ENCODE data around the gene CSNK1D. TPM values are rescaled to one million over a fixed set of nuclear protein-coding genes. Genes with fewer than 3 reads are reported as not detected.

Gene CSNK1D
- total RNA-seq, 1 experiment from 2014 or later: 137 TPM

DNA sequence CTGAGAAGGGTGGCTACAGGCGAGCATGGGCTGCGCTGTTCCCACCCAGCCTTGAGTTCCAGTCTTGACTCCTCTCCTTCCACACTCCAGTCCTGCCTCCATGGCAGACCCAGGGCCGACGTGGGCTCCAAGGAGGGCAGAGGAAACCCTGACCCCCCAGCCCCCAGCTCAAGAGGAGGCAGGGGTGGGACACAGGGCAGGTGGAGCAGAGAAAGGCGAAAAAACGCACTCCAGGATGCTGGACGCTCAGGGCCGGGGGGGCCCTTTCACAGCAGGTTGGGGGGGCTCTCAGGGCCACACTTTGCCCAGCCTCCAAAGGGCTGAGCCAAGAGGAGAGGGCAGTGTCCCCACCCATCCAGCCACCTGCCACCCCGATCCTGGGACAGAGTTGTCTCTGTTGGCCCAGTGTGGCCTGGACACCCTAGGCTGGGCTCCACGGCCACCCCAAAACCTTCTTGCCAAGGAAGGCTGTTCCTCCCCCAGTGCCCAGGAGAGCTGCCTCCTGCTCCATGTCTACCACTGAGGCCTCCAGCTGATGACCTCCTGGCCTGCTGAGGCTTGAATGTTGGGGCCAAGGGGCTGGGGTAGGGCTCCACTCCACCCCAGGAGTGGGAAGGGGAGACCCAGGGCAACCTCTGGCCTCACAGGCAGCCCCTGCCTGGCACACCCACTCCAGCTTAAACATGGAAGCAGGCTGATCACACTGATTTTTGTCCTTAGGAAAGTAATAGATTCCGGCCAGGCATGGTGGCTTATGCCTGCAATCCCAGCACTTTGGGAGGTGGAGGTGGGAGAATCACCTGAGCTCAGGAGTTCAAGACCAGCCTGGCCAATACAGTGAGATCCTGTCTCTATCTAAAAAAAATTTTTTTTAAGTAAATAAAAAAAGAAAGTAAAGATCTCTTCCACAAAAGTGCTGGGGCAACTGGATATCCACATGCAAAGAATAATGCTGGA is 53.5 kb downstream of the CSNK1D start:
- no CpG with 5 or more reads among the region's 11 CpGs for whole genome bisulfite sequencing (ENCODE audit: extremely low coverage, insufficient read length, low lambda C conversion rate)
- peaks cover 34% of the 10 kb centered on the region for H3K27me3 Mint-ChIP-seq (ENCODE audit: low read depth)
- DNase-seq: no peak

More for the DNA sequence above, 53.5 kb downstream of the CSNK1D start:
- Histone ChIP-seq H2AK5ac (ENCODE audit: insufficient read length, low read length) (no peak overlapping the region), H3K23ac (ENCODE audit: insufficient read length, low read depth, low read length) (no peak overlapping the region), H3K4me2 (ENCODE audit: insufficient read depth, insufficient read length, low read length) (no peak overlapping the region), H2BK5ac (ENCODE audit: insufficient read length, low read length) (no peak overlapping the region), H2BK15ac (ENCODE audit: low read depth, low read length) (no peak overlapping the region), H3K79me2 (ENCODE audit: insufficient read depth, low read length) (no peaks in the 10 kb centered on the region), H3K9ac (ENCODE audit: extremely low read depth, insufficient read length, low read length) (no peak overlapping the region), H3K18ac (ENCODE audit: insufficient read length, low read depth, low read length) (no peak overlapping the region), H4K20me1 (ENCODE audit: control insufficient read depth, insufficient read depth, insufficient read length) (no peaks in the 10 kb centered on the region), H2BK12ac (ENCODE audit: insufficient read length, low read depth, low read length) (no peak overlapping the region), H3K23me2 (ENCODE audit: insufficient read length, low read depth, low read length, poor library complexity, severe bottlenecking) (no peaks in the 10 kb centered on the region), H3K27me3 (ENCODE audit: insufficient read depth, low read length) (no peaks in the 10 kb centered on the region), H4K5ac (ENCODE audit: insufficient read length, low read depth, low read length) (no peak overlapping the region), H2AFZ (ENCODE audit: low read length) (no peak overlapping the region), H3K79me1 (ENCODE audit: insufficient read depth, low read depth, low read length, poor library complexity, severe bottlenecking) (no peaks in the 10 kb centered on the region), H3K27ac (ENCODE audit: insufficient read length, low read depth, low read length) (no peak overlapping the region), H3K4me1 (ENCODE audit: insufficient read depth, low read length) (no peaks in the 10 kb centered on the region), H2BK120ac (ENCODE audit: low read depth, low read length, poor library complexity, severe bottlenecking) (no peak overlapping the region), H3T11ph (ENCODE audit: low read length) (no peak overlapping the region), H3K4ac (ENCODE audit: low read depth, low read length) (no peak overlapping the region), H4K91ac (ENCODE audit: insufficient read length, low read depth, low read length) (no peak overlapping the region), H3K56ac (ENCODE audit: insufficient read length, low read depth, low read length) (no peak overlapping the region), H4K8ac (replicated peaks; ENCODE audit: insufficient read length, low read depth, low read length) (no peak overlapping the region), H3K9me3 (ENCODE audit: control insufficient read depth, low read depth, low read length) (no peaks in the 10 kb centered on the region), H2BK20ac (ENCODE audit: low read depth, low read length, poor library complexity, severe bottlenecking) (no peak overlapping the region), H3K14ac (ENCODE audit: insufficient read depth, low read length) (no peak overlapping the region)
- TF ChIP-seq, protein P1, sequence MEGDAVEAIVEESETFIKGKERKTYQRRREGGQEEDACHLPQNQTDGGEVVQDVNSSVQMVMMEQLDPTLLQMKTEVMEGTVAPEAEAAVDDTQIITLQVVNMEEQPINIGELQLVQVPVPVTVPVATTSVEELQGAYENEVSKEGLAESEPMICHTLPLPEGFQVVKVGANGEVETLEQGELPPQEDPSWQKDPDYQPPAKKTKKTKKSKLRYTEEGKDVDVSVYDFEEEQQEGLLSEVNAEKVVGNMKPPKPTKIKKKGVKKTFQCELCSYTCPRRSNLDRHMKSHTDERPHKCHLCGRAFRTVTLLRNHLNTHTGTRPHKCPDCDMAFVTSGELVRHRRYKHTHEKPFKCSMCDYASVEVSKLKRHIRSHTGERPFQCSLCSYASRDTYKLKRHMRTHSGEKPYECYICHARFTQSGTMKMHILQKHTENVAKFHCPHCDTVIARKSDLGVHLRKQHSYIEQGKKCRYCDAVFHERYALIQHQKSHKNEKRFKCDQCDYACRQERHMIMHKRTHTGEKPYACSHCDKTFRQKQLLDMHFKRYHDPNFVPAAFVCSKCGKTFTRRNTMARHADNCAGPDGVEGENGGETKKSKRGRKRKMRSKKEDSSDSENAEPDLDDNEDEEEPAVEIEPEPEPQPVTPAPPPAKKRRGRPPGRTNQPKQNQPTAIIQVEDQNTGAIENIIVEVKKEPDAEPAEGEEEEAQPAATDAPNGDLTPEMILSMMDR (conservative IDR thresholded peaks at IDR 0.05): no peak
- peaks cover 0 to 3% of the 10 kb centered on the region in 2 experiments; a peak in 1 of 5 replicates for H3K9me3 Mint-ChIP-seq
- H3K36me3 Mint-ChIP-seq (ENCODE audit: insufficient read depth in 1 of 3, low read depth in 3 of 3): no peaks in the 10 kb centered on the region; a peak in 1 of 7 replicates
- H3K4me3 Mint-ChIP-seq: no peak overlapping the region
- no peak overlapping the region for H3K27ac Mint-ChIP-seq
- H3K4me1 Mint-ChIP-seq: no peaks in the 10 kb centered on the region

All from H9 (cell line).